Measurements from ENCODE around the gene SPACDR.

DNA sequence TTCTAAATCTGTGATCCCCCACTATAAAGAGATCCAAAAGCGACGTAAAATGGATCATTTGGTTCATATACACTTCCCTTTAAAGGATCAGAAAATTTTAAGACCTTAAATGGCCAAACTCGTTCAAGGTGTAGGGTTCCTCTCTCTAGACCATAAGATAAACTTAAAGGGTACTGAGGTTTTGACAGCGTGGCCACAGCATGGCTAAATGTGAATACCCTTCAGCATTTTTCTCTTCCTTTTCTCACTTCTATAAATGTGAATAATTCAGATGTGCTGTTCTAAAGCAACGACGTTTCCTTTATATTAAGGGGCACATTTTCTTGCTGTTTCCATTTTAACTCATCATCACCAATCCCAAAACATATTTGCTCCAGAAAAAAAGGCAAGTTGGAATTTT lies 40.7 kb downstream of the SPACDR start:
- TF ChIP-seq, protein P1, sequence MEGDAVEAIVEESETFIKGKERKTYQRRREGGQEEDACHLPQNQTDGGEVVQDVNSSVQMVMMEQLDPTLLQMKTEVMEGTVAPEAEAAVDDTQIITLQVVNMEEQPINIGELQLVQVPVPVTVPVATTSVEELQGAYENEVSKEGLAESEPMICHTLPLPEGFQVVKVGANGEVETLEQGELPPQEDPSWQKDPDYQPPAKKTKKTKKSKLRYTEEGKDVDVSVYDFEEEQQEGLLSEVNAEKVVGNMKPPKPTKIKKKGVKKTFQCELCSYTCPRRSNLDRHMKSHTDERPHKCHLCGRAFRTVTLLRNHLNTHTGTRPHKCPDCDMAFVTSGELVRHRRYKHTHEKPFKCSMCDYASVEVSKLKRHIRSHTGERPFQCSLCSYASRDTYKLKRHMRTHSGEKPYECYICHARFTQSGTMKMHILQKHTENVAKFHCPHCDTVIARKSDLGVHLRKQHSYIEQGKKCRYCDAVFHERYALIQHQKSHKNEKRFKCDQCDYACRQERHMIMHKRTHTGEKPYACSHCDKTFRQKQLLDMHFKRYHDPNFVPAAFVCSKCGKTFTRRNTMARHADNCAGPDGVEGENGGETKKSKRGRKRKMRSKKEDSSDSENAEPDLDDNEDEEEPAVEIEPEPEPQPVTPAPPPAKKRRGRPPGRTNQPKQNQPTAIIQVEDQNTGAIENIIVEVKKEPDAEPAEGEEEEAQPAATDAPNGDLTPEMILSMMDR (IDR thresholded peaks at IDR 0.05): no peak
- TF ChIP-seq POLR2A (IDR thresholded peaks at IDR 0.05): no peak

All from tibial nerve (tissue), 3 donors.